CD4-positive, alpha-beta T cell (primary cell): ENCODE measurements around the gene DNAJA1. TPM values are rescaled to one million over a fixed set of nuclear protein-coding genes. Genes with fewer than 3 reads are reported as not detected.
A peak's percentile ranks its signal among the peaks of the same experiment; 100 is the strongest.

Experiments
- ATAC-seq: fragments of 200-7000 bp; cut with Tn5 transposase; one replicate; pipeline ENCODE4 v1.10.0; 2022; ENCODE audit warnings: mild to moderate bottlenecking; ENCODE audit not compliant: poor library complexity
- CTCF ChIA-PET: fragments of 350-600 bp; sonication (Branson Sonifier 250); formaldehyde crosslinking; loops from one replicate; lab custom pipeline; 2021; ENCODE audit warnings: antibody characterized with exemption, inconsistent platforms; lab: Charles Lee
- POLR2A ChIA-PET: fragments of 350-600 bp; sonication (Branson Sonifier 250); formaldehyde crosslinking; loops from one replicate; lab custom pipeline; 2021; ENCODE audit warnings: antibody characterized with exemption, inconsistent platforms; lab: Charles Lee
- DNase-seq, 14 experiments: peaks; one replicate each; pipeline ENCODE4 v3.0.0-alpha.2; 2013 to 2020; ENCODE audit warnings: mixed read lengths in 2 of 14
- H3K27ac ChIP-seq, 2 donors: one replicate each; pipeline versions ENCODE4 v1.5.1 to v1.7.0; 2013; ENCODE audit warnings: low read length in 2 of 2, low read depth in 1 of 2, mild to moderate bottlenecking in 1 of 2
- H3K27me3 ChIP-seq, 2 experiments: 1 replicate in 1 of 2; 2 replicates in 1 of 2; pipeline versions ENCODE4 v1.6.1 to v1.7.0; 2013; ENCODE audit warnings: low read length in 2 of 2, control low read depth in 1 of 2, mild to moderate bottlenecking in 1 of 2, moderate library complexity in 1 of 2; ENCODE audit not compliant: insufficient read depth in 2 of 2, control insufficient read depth in 1 of 2
- H3K36me3 ChIP-seq: one replicate; pipeline ENCODE4 v1.6.1; 2013; ENCODE audit warnings: low read length, control low read depth; ENCODE audit not compliant: insufficient read depth
- H3K4me1 ChIP-seq: one replicate; pipeline ENCODE4 v1.6.1; 2013; ENCODE audit warnings: low read length, control low read depth; ENCODE audit not compliant: insufficient read depth
- H3K4me3 ChIP-seq: one replicate; pipeline ENCODE4 v1.5.1; 2013; ENCODE audit warnings: mild to moderate bottlenecking, low read length, moderate library complexity
- H3K9me3 ChIP-seq, 2 experiments: 1 replicate in 1 of 2; 2 replicates in 1 of 2; pipeline versions ENCODE4 v1.6.1 to v1.7.0; 2013; ENCODE audit warnings: low read length in 2 of 2, mild to moderate bottlenecking in 2 of 2, control low read depth in 1 of 2, moderate library complexity in 1 of 2; ENCODE audit not compliant: control insufficient read depth in 1 of 2, insufficient read depth in 1 of 2
- H3K27ac Mint-ChIP-seq: one replicate; pipeline ENCODE4 v1.8.0; 2020; ENCODE audit warnings: mixed read lengths
- H3K27me3 Mint-ChIP-seq: one replicate; pipeline ENCODE4 v1.8.0; 2021; ENCODE audit warnings: mixed read lengths
- H3K36me3 Mint-ChIP-seq: one replicate; pipeline ENCODE4 v1.8.0; 2021; ENCODE audit warnings: low read depth, mixed read lengths
- H3K4me1 Mint-ChIP-seq: one replicate; pipeline ENCODE4 v1.8.0; 2021; ENCODE audit warnings: low read depth, mixed read lengths
- H3K4me3 Mint-ChIP-seq: one replicate; pipeline ENCODE4 v1.8.0; 2020; ENCODE audit warnings: mild to moderate bottlenecking, mixed read lengths
- H3K9me3 Mint-ChIP-seq: one replicate; pipeline ENCODE4 v1.8.0; 2020; ENCODE audit warnings: mixed read lengths
- CTCF ChIP-seq: fragments of 200-600 bp; IDR thresholded peaks from one replicate; pipeline ENCODE4 v1.8.0; 2022; ENCODE audit warnings: antibody characterized with exemption, mild to moderate bottlenecking
- intact Hi-C, 2 experiments: fragments of 100-400 bp; cut with DNase I in 1 of 2; cut with micrococcal nuclease in 1 of 2; formaldehyde crosslinking; loops; one replicate each; pipeline versions ENCODE4 v1.15.1 to v1.9.0; 2023 to 2025; cut with DNase I, micrococcal nuclease
- total RNA-seq, 174 experiments: library from RNA in 2 of 174; stranded (reverse) in 2 of 174; gene quantifications; one replicate each; pipeline ENCODE4 v1.2.3 and lab custom pipeline; 2021 to 2026

Gene DNAJA1
- total RNA-seq, 2 experiments from 2014 or later, result 150 to 156 TPM

GRCh38 chr9:33019797-33020196 lies 5.3 kb upstream of the DNAJA1 start:
- no peak overlapping the region for H3K27ac Mint-ChIP-seq
- intact Hi-C loops, result loop anchor here in 1 of 2 experiments (10.0 kb wide), 1 partner anchor 455 kb away; the partner anchor contains the start of gene NOL6

GRCh38 chr9:33022303-33022702 lies 2.8 kb upstream of the DNAJA1 start:
- Histone ChIP-seq H3K4me1 (peaks cover 33% of the 10 kb centered on the region), H3K27ac (no peak overlapping the region), H3K9me3 (no peaks in the 10 kb centered on the region), H3K36me3 (peaks cover 10% of the 10 kb centered on the region), H3K27me3 (no peaks in the 10 kb centered on the region), H3K4me3 (no peak overlapping the region)
- peaks cover 47% of the 10 kb centered on the region for H3K4me1 Mint-ChIP-seq
- ChIA-PET POLR2A (no interaction called here), CTCF (no interaction called here)
- ATAC-seq, result no peak
- DNase-seq, result no peak
- H3K4me3 Mint-ChIP-seq, result peak overlapping the region; percentile 96
- no peak for TF ChIP-seq CTCF
- H3K36me3 Mint-ChIP-seq, result peaks cover 37% of the 10 kb centered on the region
- peak overlapping the region; percentile 93 for H3K27ac Mint-ChIP-seq
- no peaks in the 10 kb centered on the region for H3K9me3 Mint-ChIP-seq
- no peaks in the 10 kb centered on the region for H3K27me3 Mint-ChIP-seq
- intact Hi-C loops, result loop anchor here in 1 of 2 experiments (2.0 to 10.0 kb wide), 2 partner anchors 20 to 452 kb away; partner anchors contain the start of gene NOL6

More at GRCh38 chr9:33019797-33020196, 5.3 kb upstream of the DNAJA1 start:
- Histone ChIP-seq H3K9me3 (no peaks in the 10 kb centered on the region), H3K4me1 (peaks cover 20% of the 10 kb centered on the region), H3K27me3 (no peaks in the 10 kb centered on the region), H3K4me3 (no peak overlapping the region), H3K36me3 (no peaks in the 10 kb centered on the region), H3K27ac (no peak overlapping the region)
- no peak overlapping the region for H3K4me3 Mint-ChIP-seq
- H3K4me1 Mint-ChIP-seq, result peaks cover 28% of the 10 kb centered on the region
- no peak for TF ChIP-seq CTCF
- no peaks in the 10 kb centered on the region for H3K9me3 Mint-ChIP-seq
- peaks cover 13% of the 10 kb centered on the region for H3K36me3 Mint-ChIP-seq
- H3K27me3 Mint-ChIP-seq, result no peaks in the 10 kb centered on the region
- ATAC-seq (no peak), DNase-seq (no peak)
- POLR2A ChIA-PET, result no interaction called here
- CTCF ChIA-PET, result interaction anchor here (0.5 to 0.6 kb wide), 2 partner anchors 47 to 1123 kb away, joined by 3 to 5 read pairs; no protein-coding TSS in a partner anchor

GRCh38 chr9:33022755-33023154 lies 2.3 kb upstream of the DNAJA1 start:
- Mint-ChIP-seq H3K36me3 (peaks cover 42% of the 10 kb centered on the region), H3K27ac (peak overlapping the region; percentile 93), H3K9me3 (no peaks in the 10 kb centered on the region), H3K4me3 (peak overlapping the region; percentile 96), H3K27me3 (no peaks in the 10 kb centered on the region), H3K4me1 (peaks cover 51% of the 10 kb centered on the region)
- Histone ChIP-seq H3K4me1 (peaks cover 37% of the 10 kb centered on the region), H3K4me3 (no peak overlapping the region), H3K9me3 (no peaks in the 10 kb centered on the region), H3K36me3 (peaks cover 14% of the 10 kb centered on the region), H3K27ac (no peak overlapping the region), H3K27me3 (no peaks in the 10 kb centered on the region)
- DNase-seq (no peak), ATAC-seq (no peak)
- ChIA-PET CTCF (no interaction called here), POLR2A (no interaction called here)
- intact Hi-C loops, result loop anchor here in 1 of 2 experiments (2.0 to 10.0 kb wide), 2 partner anchors 20 to 452 kb away; partner anchors contain the start of gene NOL6
- no peak for TF ChIP-seq CTCF
